Prostate gland (tissue), 2 donors: ENCODE results near the gene TPST2. TPM values are rescaled to one million over a fixed set of nuclear protein-coding genes. Genes with fewer than 3 reads are reported as not detected.

Source experiments
- DNase-seq: peaks from one replicate; pipeline ENCODE4 v3.0.0-alpha.2; 2019; ENCODE audit warnings: low spot score
- H3K27ac ChIP-seq, 2 donors: fragments of 200-600 bp; sonication (generic); 2 replicates each; pipeline ENCODE4 v1.5.1; 2017 to 2019
- H3K27me3 ChIP-seq: fragments of 200-600 bp; sonication (generic); replicated peaks from 2 replicates; pipeline ENCODE4 v1.5.1; 2019; ENCODE audit not compliant: insufficient read depth
- H3K36me3 ChIP-seq, 2 donors: fragments of 200-600 bp; sonication (generic); 1 replicate in 1 of 2; 2 replicates in 1 of 2; pipeline versions ENCODE4 v1.5.1 to v1.8.1; 2017 to 2019
- H3K4me1 ChIP-seq: fragments of 200-600 bp; sonication (generic); replicated peaks from 2 replicates; pipeline ENCODE4 v1.5.1; 2019
- H3K4me3 ChIP-seq, 2 donors: fragments of 200-600 bp; sonication (generic); 2 replicates each; pipeline ENCODE4 v1.5.1; 2017 to 2019
- H3K9me3 ChIP-seq: fragments of 200-600 bp; sonication (generic); 2 replicates; pipeline ENCODE4 v1.5.1; 2017
- POLR2A ChIP-seq: fragments of 450-650 bp; IDR thresholded peaks from one replicate; pipeline ENCODE4 v1.6.1; 2016; ENCODE audit warnings: antibody characterized with exemption, mild to moderate bottlenecking
- POLR2AphosphoS5 ChIP-seq: sonication (generic); formaldehyde crosslinking; IDR thresholded peaks from one replicate; pipeline ENCODE4 v1.6.1; 2017; ENCODE audit warnings: antibody characterized with exemption
- WGBS: methylation state at CpG from one replicate; pipeline ENCODE4 v1.1.5; 2018; 5-methylcytosine and 5-hydroxymethylcytosine counted together
- intact Hi-C: fragments of 100-400 bp; cut with DNase I; formaldehyde crosslinking; loops from one replicate; pipeline ENCODE4 v1.14.2; 2022
- total RNA-seq, 2 donors: library from RNA; depleted of rRNA; stranded (reverse); fragments of >200 nt; gene quantifications; one replicate each; pipeline ENCODE4 v1.1.0, GENCODE V29; 2016
- TF ChIP-seq, protein P1 (sequence below), 4 experiments: fragments of 200-600 bp in 2 of 4; fragments of 450-650 bp in 2 of 4; sonication (generic) in 2 of 4; IDR thresholded peaks; 1 replicate in 3 of 4; 2 replicates in 1 of 4; pipeline ENCODE4 v1.5.1; 2016 to 2019; ENCODE audit warnings: antibody characterized with exemption in 4 of 4, mild to moderate bottlenecking in 2 of 4, moderate library complexity in 2 of 4

The TPST2 gene
- total RNA-seq, 2 donors from 2014 or later, result 49.4 to 200 TPM

GRCh38 chr22:26584010-26584409 is 5.9 kb downstream of the TPST2 start:
- Histone ChIP-seq H3K27me3 (no peaks in the 10 kb centered on the region), H3K9me3 (no peaks in the 10 kb centered on the region), H3K27ac (no peak overlapping the region), H3K36me3 (no peaks in the 10 kb centered on the region), H3K4me1 (no peaks in the 10 kb centered on the region), H3K4me3 (no peak overlapping the region)
- DNase-seq, result no peak
- intact Hi-C loops, result no loop called here
- TF ChIP-seq, protein P1, sequence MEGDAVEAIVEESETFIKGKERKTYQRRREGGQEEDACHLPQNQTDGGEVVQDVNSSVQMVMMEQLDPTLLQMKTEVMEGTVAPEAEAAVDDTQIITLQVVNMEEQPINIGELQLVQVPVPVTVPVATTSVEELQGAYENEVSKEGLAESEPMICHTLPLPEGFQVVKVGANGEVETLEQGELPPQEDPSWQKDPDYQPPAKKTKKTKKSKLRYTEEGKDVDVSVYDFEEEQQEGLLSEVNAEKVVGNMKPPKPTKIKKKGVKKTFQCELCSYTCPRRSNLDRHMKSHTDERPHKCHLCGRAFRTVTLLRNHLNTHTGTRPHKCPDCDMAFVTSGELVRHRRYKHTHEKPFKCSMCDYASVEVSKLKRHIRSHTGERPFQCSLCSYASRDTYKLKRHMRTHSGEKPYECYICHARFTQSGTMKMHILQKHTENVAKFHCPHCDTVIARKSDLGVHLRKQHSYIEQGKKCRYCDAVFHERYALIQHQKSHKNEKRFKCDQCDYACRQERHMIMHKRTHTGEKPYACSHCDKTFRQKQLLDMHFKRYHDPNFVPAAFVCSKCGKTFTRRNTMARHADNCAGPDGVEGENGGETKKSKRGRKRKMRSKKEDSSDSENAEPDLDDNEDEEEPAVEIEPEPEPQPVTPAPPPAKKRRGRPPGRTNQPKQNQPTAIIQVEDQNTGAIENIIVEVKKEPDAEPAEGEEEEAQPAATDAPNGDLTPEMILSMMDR (IDR thresholded peaks at IDR 0.05), result no peak
- TF ChIP-seq POLR2A, result no peak
- TF ChIP-seq POLR2AphosphoS5, result no peak
- 66% methylated on average over 4 of the region's 4 CpGs for WGBS

DNA sequence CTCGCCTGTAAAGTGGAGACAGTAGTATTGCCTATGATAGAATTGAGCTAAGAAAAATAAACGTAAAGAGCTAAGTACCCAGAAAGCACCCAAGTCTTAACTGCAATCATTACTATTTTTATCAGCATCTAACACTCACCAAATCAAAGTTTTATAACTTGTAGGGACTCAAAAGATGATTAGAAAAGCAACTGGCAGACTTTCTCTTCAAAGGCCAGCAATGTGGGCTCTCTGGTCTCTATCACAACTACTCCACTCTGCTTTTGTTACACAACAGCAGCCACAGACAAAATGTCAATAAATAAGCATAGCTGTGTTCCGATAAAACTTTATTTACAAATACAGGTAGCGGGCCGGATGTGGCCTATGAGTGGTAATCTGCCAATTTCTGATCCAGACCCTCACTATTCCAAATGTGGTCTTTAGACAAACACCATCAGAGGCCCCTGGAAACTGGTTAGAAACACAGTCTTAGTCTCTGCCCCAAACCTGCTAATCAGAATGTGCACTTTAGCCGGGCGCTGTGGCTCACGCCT is 8.2 kb downstream of the TPST2 start:
- WGBS, result 96% methylated on average over 8 of the region's 8 CpGs
- H3K27ac ChIP-seq, result no peak overlapping the region
- no peaks in the 10 kb centered on the region for H3K27me3 ChIP-seq
- no peaks in the 10 kb centered on the region for H3K4me1 ChIP-seq
- H3K9me3 ChIP-seq, result no peaks in the 10 kb centered on the region
- H3K4me3 ChIP-seq, result no peak overlapping the region
- TF ChIP-seq POLR2A (no peak), POLR2AphosphoS5 (no peak)
- TF ChIP-seq, protein P1 (IDR thresholded peaks at IDR 0.05), result no peak
- intact Hi-C loops, result no loop called here
- no peak for DNase-seq
- H3K36me3 ChIP-seq, result no peaks in the 10 kb centered on the region

DNA sequence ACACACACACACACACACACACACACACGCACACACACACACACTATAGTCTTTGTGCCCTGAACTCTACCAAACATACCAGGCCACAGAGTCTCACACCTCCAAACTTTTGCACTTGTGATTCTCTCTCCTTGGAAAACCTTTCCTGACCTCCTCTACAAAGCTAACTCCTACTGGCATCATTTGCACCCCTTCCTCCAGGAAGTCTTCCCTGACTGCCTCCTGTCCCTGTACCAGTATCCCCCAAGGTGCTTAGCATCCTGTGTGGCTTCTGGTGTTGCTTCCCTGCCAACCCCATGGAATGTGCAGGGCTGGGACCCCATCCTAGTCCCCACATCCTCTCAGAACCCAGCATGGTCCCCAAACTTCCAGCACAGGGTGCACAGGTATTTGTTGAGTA is 8.9 kb downstream of the TPST2 start:
- no peaks in the 10 kb centered on the region for H3K27me3 ChIP-seq
- H3K4me1 ChIP-seq, result no peaks in the 10 kb centered on the region
- no peak overlapping the region for H3K27ac ChIP-seq
- intact Hi-C loops, result no loop called here
- H3K4me3 ChIP-seq, result no peak overlapping the region
- TF ChIP-seq POLR2A (no peak), POLR2AphosphoS5 (no peak)
- TF ChIP-seq, protein P1 (IDR thresholded peaks at IDR 0.05), result no peak
- WGBS, result 31% methylated on average over 1 of the region's 1 CpG
- no peaks in the 10 kb centered on the region for H3K36me3 ChIP-seq
- H3K9me3 ChIP-seq, result no peaks in the 10 kb centered on the region
- no peak for DNase-seq

- 73% methylated on average over 13 of the region's 13 CpGs for WGBS
- H3K27ac ChIP-seq, result no peak overlapping the region
- intact Hi-C loops, result no loop called here
- no peaks in the 10 kb centered on the region for H3K36me3 ChIP-seq
- no peaks in the 10 kb centered on the region for H3K4me1 ChIP-seq
- H3K27me3 ChIP-seq, result no peaks in the 10 kb centered on the region
- no peak for TF ChIP-seq POLR2A
- TF ChIP-seq, protein P1 (IDR thresholded peaks at IDR 0.05), result no peak
- H3K4me3 ChIP-seq, result no peak overlapping the region
- DNase-seq, result no peak
- H3K9me3 ChIP-seq, result no peaks in the 10 kb centered on the region
Observed at GRCh38 chr22:26580240-26580962, 9.5 kb downstream of the TPST2 start.

- Histone ChIP-seq H3K9me3 (no peaks in the 10 kb centered on the region), H3K4me1 (no peaks in the 10 kb centered on the region), H3K36me3 (no peaks in the 10 kb centered on the region), H3K27me3 (no peaks in the 10 kb centered on the region), H3K4me3 (no peak overlapping the region), H3K27ac (no peak overlapping the region)
- TF ChIP-seq, protein P1 (IDR thresholded peaks at IDR 0.05), result no peak
- no peak for TF ChIP-seq POLR2A
- no peak for TF ChIP-seq POLR2AphosphoS5
- WGBS, result 69% methylated on average over 10 of the region's 10 CpGs
- no peak for DNase-seq
- intact Hi-C loops, result no loop called here
Observed at GRCh38 chr22:26579331-26579886, 10.5 kb downstream of the TPST2 start.
